ENCODE measurements around the gene OR5H14. TPM values are rescaled to one million over a fixed set of nuclear protein-coding genes. Genes with fewer than 3 reads are reported as not detected.
A peak's percentile ranks its signal among the peaks of the same experiment; 100 is the strongest.
"Not testable (repeated sequence)": the region's sequence is repeated elsewhere in the genome, so short reads cannot be mapped to it uniquely, and the experiment has no call there.

Gene OR5H14
- total RNA-seq, 2 donors from 2014 or later: not detected

DNA sequence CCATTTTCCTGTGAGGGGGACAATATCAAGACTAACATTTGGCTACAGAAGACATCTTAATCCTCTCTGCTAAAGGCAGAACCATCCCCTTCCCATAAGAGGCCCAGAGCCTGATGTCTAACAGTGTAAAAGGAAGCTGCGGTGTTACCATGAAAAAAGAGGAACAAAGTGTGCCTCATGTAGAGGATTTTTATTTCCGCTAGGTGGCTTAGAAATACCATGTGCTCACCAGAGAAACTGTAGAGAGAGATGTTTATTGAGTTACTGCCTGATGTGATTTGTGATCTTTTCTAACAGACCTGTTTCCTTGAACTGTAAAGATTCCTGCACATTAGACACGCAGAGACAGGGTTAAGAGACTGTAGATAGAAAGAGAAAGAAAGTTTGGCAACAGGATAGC is 41.3 kb downstream of the OR5H14 start:
- no peak overlapping the region for H3K4me3 ChIP-seq (ENCODE audit: low read length)
- Mint-ChIP-seq H3K9me3 (no peaks in the 10 kb centered on the region), H3K27me3 (ENCODE audit: insufficient read depth) (no peaks in the 10 kb centered on the region), H3K36me3 (ENCODE audit: low read depth) (peaks cover 8% of the 10 kb centered on the region), H3K27ac (no peak overlapping the region), H3K4me3 (no peak overlapping the region), H3K4me1 (no peaks in the 10 kb centered on the region)
- H3K27ac ChIP-seq (ENCODE audit: low read depth, low read length): no peak overlapping the region
- no peaks in the 10 kb centered on the region for H3K9me3 ChIP-seq (ENCODE audit: control insufficient read depth, low read length)
- TF ChIP-seq CTCF (conservative IDR thresholded peaks at IDR 0.05): peak; percentile 67
- H3K27me3 ChIP-seq (ENCODE audit: control insufficient read depth, insufficient read depth, low read length, poor library complexity, severe bottlenecking): no peaks in the 10 kb centered on the region
- no peak overlapping the region for H3K9ac ChIP-seq (ENCODE audit: extremely low read depth, low read length, poor library complexity, severe bottlenecking)
- DNase-seq: no peak
- H3K4me1 ChIP-seq (ENCODE audit: control insufficient read depth, insufficient read depth, low read length): no peaks in the 10 kb centered on the region
- no peaks in the 10 kb centered on the region for H3K36me3 ChIP-seq (ENCODE audit: control insufficient read depth, insufficient read depth, low read length)
- 53% methylated on average over 3 of the region's 3 CpGs; no CpG with 5 or more reads in 1 of the 2 experiments for WGBS, 2 experiments (ENCODE audit: insufficient coverage in 1 of 2, insufficient read length in 1 of 2)

DNA sequence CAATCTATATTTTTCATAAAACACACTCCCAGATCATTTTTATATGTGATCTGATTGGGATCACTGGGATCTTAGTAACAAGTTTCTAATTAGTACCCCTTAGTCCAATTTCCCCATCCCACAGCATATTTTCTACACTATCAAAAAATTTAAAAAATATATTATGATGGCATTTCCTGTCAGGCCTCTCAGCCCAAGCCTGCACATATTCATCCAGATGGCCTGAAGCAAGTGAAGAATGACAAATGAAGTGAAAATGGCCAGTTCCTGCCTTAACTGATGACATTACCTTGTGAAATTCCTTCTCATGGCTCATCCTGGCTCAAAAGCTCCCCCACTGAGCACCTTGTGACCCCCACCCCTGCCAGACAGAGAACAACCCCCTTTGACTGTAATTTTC is 43.6 kb downstream of the OR5H14 start:
- not testable (repeated sequence) for DNase-seq; H3K36me3 ChIP-seq (ENCODE audit: control insufficient read depth, insufficient read depth, low read length); H3K27me3 Mint-ChIP-seq (ENCODE audit: insufficient read depth); H3K4me1 ChIP-seq (ENCODE audit: control insufficient read depth, insufficient read depth, low read length); H3K4me3 ChIP-seq (ENCODE audit: low read length); H3K4me3 Mint-ChIP-seq; H3K27me3 ChIP-seq (ENCODE audit: control insufficient read depth, insufficient read depth, low read length, poor library complexity, severe bottlenecking); H3K36me3 Mint-ChIP-seq (ENCODE audit: low read depth); H3K4me1 Mint-ChIP-seq; H3K9me3 Mint-ChIP-seq; H3K9ac ChIP-seq (ENCODE audit: extremely low read depth, low read length, poor library complexity, severe bottlenecking); H3K9me3 ChIP-seq (ENCODE audit: control insufficient read depth, low read length); H3K27ac ChIP-seq (ENCODE audit: low read depth, low read length); H3K27ac Mint-ChIP-seq

DNA sequence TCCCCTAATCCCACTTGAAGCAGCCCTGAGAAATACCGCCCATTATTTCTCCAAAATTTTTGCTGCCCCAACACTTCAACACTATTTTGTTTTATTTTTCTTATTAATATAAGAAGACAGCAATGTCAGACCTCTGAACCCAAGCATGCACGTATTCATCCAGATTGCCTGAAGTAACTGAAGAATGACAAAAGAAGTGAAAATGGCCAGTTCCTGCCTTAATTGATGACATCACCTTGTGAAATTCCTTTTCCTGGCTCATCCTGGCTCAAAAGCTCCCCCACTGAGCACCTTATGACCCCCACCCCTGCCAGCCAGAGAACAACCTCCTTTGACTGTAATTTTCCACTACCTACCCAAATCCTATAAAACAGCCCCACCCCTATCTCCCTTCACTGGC is 49.0 kb downstream of the OR5H14 start:
- H3K4me3 ChIP-seq (ENCODE audit: low read length); H3K4me1 ChIP-seq (ENCODE audit: control insufficient read depth, insufficient read depth, low read length); H3K27me3 ChIP-seq (ENCODE audit: control insufficient read depth, insufficient read depth, low read length, poor library complexity, severe bottlenecking); H3K9me3 Mint-ChIP-seq; H3K36me3 ChIP-seq (ENCODE audit: control insufficient read depth, insufficient read depth, low read length); H3K4me3 Mint-ChIP-seq; H3K36me3 Mint-ChIP-seq (ENCODE audit: low read depth); H3K27ac Mint-ChIP-seq; H3K4me1 Mint-ChIP-seq; H3K9me3 ChIP-seq (ENCODE audit: control insufficient read depth, low read length); H3K9ac ChIP-seq (ENCODE audit: extremely low read depth, low read length, poor library complexity, severe bottlenecking); H3K27ac ChIP-seq (ENCODE audit: low read depth, low read length); H3K27me3 Mint-ChIP-seq (ENCODE audit: insufficient read depth): not testable (repeated sequence)
- peak; percentile 52 for DNase-seq
- 50 to 79% methylated on average over 1 to 2 of the region's 2 CpGs for WGBS, 2 experiments (ENCODE audit: insufficient coverage in 1 of 2, insufficient read length in 1 of 2)

- H3K36me3 ChIP-seq (ENCODE audit: control insufficient read depth, insufficient read depth, low read length): no peaks in the 10 kb centered on the region
- H3K27me3 Mint-ChIP-seq (ENCODE audit: insufficient read depth): no peaks in the 10 kb centered on the region
- no peak overlapping the region for H3K9ac ChIP-seq (ENCODE audit: extremely low read depth, low read length, poor library complexity, severe bottlenecking)
- no peak overlapping the region for H3K27ac Mint-ChIP-seq
- no peaks in the 10 kb centered on the region for H3K4me1 ChIP-seq (ENCODE audit: control insufficient read depth, insufficient read depth, low read length)
- H3K9me3 ChIP-seq (ENCODE audit: control insufficient read depth, low read length): no peaks in the 10 kb centered on the region
- no peak overlapping the region for H3K27ac ChIP-seq (ENCODE audit: low read depth, low read length)
- WGBS, 2 experiments (ENCODE audit: insufficient coverage in 1 of 2, insufficient read length in 1 of 2): 88% methylated on average over 1 of the region's 1 CpG; no CpG with 5 or more reads in 1 of the 2 experiments
- no peaks in the 10 kb centered on the region for H3K36me3 Mint-ChIP-seq (ENCODE audit: low read depth)
- no peak for TF ChIP-seq CTCF (conservative IDR thresholded peaks at IDR 0.05)
- no peaks in the 10 kb centered on the region for H3K27me3 ChIP-seq (ENCODE audit: control insufficient read depth, insufficient read depth, low read length, poor library complexity, severe bottlenecking)
- no peak overlapping the region for H3K4me3 Mint-ChIP-seq
- no peak overlapping the region for H3K4me3 ChIP-seq (ENCODE audit: low read length)
- no peaks in the 10 kb centered on the region for H3K4me1 Mint-ChIP-seq
- DNase-seq: no peak
- H3K9me3 Mint-ChIP-seq: peaks cover 3% of the 10 kb centered on the region
Observed at GRCh38 chr3:98199020-98199419, 51.7 kb downstream of the OR5H14 start.

Other genes starting within 250 kb of the OR5H14 start
- 10 to 100 TPM; 12.5 to 13.6 TPM for gene RIOX2, start 175.0 kb upstream of the OR5H14 start, total RNA-seq
- gene GABRR3, start 112.2 kb upstream of the OR5H14 start, total RNA-seq: not detected
- not detected for gene OR5AC2, start 60.3 kb upstream of the OR5H14 start, total RNA-seq
- gene OR5H1, start 16.8 kb upstream of the OR5H14 start, total RNA-seq: under 1 TPM; 0.09 to 0.22 TPM
- not detected for gene OR5H15, start 19.2 kb downstream of the OR5H14 start, total RNA-seq
- not detected for gene OR5H6, start 116.8 kb downstream of the OR5H14 start, total RNA-seq
- not detected for gene OR5H2, start 135.0 kb downstream of the OR5H14 start, total RNA-seq
- not detected for gene OR5K4, start 206.4 kb downstream of the OR5H14 start, total RNA-seq
- gene OR5K3, start 243.2 kb downstream of the OR5H14 start, total RNA-seq: not detected

Data from endodermal cell (in vitro differentiated cells).